Stromal cell of bone marrow (primary cell): ENCODE data around the gene GRPR.
"Not testable (repeated sequence)": the region's sequence is repeated elsewhere in the genome, so short reads cannot be mapped to it uniquely, and the experiment has no call there.

Source experiments
- DNase-seq: peaks from one replicate; pipeline ENCODE4 v3.0.0-alpha.2; 2012; ENCODE audit warnings: low read depth

GRPR gene

DNA sequence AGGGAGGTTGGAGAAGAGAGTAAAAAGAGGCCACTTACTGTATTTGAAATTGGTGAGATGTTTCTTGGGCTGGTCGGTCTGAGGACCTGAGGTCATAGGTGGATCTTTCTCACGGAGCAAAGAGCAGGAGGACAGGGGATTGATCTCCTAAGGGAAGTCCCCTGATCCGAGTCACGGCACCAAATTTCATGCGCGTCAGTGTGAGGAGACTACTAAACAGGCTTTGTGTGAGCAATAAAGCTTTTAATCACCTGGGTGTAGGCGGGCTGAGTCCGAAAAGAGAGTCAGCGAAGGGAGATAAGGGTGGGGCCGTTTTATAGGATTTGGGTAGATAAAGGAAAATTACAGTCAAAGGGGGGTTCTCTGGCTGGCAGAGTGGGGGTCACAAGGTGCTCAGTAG lies 60.5 kb downstream of the GRPR start:
- not testable (repeated sequence) for DNase-seq

DNA sequence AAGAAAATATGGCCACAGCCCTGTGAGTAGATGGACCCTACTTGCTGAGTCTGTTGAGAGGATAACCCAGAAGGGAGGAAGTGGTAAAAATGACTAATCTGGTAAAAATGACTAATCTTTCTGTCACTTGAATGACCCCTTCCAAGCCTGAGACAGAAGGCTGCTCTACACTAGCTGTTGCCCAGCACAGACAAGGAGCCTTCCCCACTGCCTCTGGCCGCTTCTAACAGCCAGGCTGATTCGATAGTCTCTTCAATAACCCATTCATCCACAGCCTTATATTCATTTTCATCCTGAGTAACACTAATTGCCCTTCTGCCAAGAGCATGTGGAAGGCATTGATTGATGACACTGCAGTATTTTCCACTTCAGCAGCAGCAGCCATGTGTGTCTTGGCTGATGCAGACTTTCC lies 62.4 kb downstream of the GRPR start:
- DNase-seq = peak; percentile 68

DNA sequence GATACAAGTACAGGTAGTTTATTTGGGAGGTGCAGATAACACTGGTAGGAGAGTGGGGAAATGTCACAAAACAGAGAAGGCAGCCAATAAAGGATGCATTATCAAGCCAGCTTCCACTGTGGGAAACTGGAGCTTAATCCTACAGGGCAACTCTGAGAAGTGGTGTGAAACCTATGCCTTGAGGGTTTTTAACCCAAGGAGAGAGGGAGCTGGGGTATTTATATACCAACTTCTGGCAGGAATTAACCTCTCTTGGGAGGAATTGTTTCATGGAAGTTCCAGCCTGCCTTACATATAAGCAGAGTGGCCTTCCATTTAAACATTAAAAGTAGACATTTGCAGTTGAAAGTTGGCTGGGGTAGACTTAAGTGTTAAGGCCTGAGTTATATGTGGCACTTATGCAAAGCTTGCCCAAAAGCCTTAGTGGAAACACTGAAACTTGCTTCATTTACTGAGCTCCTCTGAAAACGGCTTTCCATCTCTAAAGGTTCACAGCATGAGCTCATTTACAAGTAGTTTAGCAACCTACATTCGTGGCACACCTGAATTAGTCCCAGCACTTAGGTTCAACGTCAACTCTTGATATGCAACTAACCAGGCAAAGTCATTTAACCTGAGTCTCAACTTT lies 63.1 kb downstream of the GRPR start:
- DNase-seq = no peak

DNA sequence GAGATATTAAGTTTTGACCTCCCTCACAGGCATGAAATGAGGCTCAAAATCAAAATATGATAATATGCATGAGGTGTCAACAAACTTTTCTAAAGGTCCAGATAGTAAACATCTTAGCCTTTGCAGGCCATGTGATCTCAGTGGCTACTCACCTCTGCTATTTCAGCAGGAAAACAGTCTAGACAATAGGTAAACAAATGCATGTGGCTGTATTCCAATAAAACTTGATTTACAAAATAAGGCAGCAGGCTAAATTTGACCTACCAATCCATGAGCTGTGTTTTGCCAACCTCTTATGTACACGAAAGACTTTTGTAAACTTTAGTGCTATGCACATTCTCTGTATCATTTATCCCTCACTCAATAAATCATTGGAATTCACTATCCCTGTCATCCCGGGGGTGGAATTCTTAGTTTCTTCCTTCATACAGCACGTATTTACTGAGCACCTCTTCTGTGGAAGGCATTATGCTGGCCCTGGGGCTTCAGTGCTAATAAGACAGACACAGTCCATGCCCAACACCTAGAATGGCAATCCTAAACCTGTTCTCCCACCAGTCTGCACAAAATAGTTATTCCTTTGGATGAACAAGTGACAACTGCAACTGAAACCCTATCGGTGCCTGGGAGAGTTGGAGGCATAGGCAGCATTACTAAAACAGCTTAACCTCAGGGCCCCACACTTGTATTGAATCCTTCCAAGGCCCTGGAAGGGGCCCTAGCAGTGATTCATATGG lies 63.8 kb downstream of the GRPR start:
- no peak for DNase-seq

DNA sequence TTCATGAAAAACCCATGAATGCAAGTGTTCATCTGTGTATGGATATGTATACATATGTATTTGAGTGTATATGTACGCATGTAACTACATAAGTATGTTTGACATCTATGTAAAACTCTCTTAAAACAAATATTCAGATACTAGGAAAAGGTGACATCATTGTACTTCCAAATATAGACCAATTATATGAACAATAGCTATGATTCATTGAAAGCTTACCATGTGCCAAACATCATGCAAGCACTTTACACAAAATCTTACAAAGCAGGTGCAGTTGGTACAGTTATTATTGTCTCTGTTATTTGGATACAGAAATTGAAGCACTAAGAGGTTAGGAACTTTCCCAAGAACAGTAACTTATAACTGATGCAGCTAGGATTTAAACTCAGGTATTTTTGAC lies 65.3 kb downstream of the GRPR start:
- no peak for DNase-seq

DNA sequence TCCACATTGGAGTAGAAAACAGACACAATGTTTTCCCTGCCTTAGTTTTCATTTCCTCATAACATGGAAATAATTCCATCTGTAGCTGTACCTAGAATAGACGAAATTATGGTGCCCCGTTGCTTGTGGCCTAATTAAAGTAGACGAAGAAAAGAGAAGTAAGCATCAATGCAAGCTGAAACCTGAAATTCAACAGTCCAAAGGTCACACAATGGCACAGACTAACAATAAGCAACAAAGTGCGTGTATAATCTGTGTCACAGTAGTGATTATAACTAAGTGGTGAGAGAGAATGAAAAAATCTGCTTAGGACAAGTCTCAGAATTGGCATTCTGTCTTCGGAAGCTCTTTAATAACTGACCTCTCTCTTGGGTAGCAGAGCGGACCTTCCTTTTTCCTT lies 68.2 kb downstream of the GRPR start:
- DNase-seq = no peak

DNA sequence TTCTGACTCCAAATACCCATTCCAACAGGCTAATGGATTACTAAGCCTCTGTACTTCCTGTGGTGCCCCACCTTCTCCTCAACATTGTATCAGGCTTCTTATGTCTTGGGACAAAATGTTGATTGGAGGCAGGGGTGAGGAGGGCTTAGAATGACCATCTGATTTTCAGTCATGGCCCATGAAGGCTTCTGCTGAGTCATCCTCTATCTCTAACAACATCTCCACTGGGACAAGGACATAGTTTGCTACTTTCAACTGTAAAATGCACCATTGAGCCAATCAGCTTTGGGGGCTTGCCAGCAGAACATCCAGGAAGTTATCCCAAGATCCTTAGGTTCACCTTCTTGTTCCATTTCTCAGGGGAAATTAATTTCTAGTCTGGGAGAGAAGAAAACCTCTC lies 73.5 kb downstream of the GRPR start:
- no peak for DNase-seq

DNA sequence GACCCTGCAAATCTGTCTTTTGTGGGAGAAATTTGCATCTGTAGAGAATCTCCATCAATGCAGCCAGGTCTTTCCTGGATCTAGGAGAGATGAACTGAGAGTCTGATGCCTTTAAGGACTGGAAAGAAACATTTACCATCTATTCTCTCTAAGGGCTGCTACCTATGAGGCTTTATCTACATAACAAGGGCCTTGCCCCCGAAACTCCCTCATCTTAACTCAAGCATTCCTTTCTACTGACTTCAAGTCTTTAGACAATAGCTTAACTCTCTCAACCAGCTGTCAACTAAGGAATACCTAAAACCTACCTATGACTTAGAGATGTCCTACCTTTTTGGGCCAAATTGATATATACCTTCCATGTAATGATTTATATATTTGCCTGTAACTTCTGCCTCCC lies 76.0 kb downstream of the GRPR start:
- no peak for DNase-seq

DNA sequence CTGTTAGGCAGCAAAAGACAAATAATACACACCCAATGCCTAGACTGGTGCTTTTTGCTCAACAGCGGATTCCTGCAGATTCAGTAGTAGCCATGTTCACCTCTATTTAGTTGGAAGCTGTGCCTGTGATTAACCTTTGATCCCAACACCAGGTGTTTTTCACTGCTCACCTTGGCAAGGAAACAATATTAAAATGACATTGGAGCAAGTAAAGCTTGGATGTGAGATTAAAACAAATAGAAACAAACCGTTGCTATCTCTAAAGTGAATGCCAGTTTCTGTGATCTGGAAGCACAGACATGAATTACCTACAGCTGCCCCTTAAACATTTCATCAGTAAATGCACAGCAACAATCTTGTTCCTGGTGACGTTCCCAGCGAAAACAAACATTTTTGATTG lies 79.6 kb downstream of the GRPR start:
- DNase-seq = no peak
